HS-5 (cell line): ENCODE measurements around the gene LYRM9.
"Not testable (repeated sequence)": the region's sequence is repeated elsewhere in the genome, so short reads cannot be mapped to it uniquely, and the experiment has no call there.

Experiments used
- DNase-seq: peaks from one replicate; pipeline ENCODE4 v3.0.0-alpha.2; 2012; ENCODE audit warnings: low read depth

LYRM9 gene

DNA sequence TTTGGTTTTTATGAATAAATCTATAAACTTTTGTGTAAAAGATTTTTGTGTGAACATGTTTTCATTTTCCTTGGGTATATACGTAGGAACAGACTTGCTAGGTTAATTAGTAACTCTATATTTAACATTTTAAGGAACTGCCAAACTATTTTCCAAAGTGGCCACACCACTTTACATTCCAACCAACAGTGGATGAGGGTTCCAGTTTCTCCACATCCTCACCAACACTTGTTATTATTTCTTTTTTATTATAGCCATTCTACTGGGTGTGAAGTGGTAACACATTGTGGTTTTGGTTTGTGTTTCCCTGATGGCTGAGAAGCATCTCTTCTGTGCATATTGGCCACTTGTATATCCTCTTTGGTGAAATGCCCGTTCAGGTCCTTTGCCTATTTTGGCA lies 20.0 kb downstream of the LYRM9 start:
- no peak for DNase-seq

DNA sequence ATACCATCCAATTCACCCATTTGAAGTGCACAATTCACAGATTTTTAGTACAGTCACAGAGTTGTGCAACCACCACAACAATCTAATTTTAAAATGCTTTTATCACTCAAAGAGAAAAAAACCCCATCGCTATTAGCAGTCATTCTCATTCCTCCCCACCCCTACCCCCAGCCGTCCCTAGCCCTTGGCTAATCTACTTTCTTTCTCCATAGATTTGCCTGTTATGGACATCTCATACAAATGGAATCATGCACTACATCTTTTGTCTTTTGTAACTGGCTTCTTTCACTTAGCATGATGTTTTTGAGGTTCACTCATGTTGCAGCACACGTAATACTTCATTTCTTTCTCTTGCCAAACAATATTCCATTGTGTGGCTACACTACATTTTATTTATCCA lies 20.4 kb downstream of the LYRM9 start:
- DNase-seq = no peak

DNA sequence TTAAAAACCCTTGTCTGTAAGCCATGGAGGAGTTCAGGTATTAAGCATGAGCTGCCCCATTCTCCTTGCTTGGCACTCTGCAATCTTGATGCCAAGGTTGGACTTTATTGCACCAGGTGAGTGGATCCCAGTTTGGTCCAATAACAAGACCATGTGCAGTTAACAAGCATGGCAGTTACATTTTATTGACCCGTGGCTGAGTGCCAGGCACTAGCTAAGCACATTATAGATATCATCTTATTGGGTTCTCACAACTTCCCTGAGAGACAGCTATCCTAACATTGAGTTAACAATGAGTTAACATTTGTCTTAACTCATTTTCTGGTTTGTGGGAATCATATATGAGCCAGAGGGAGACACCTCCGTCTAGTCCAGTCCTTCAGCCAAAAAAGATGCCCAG lies 21.8 kb downstream of the LYRM9 start:
- no peak for DNase-seq

DNA sequence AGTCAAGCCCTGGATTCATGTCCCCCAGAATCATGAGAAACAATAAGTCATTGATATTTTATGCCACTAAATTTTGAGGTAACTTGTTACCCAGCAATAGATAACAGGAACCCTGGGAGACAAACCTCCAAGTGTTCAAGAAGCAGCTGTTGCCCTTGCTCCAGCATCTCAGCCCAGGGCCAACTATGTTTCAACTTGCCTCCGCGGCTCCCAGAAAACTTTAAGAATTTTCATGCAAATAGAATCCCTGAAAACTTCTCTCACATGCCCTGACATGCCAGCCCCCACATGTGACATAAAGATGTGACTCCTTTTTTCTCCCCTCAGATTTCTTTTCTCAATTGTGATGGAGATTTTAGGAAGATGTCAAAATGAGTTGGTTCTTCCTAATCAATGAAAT lies 22.8 kb downstream of the LYRM9 start:
- no peak for DNase-seq

DNA sequence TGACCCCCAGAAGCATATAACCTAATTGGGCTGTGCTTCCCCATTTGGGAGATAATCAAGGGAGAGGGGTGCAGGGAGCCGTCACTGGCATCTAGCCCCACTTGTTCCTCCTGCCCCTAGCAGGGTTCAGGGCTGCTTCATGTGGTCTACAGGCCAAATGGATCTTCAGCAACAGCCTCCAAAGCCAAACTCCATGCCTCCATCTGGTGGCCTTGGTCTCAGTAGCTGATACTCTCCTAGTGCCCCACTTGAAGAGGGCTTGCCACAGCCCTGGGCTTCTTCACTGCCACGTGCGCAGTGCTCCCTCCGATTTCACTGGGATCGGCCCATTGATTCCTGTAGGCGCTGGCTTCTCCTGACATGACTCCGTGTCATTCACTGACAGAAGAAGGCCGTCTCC lies 24.6 kb downstream of the LYRM9 start:
- no peak for DNase-seq

DNA sequence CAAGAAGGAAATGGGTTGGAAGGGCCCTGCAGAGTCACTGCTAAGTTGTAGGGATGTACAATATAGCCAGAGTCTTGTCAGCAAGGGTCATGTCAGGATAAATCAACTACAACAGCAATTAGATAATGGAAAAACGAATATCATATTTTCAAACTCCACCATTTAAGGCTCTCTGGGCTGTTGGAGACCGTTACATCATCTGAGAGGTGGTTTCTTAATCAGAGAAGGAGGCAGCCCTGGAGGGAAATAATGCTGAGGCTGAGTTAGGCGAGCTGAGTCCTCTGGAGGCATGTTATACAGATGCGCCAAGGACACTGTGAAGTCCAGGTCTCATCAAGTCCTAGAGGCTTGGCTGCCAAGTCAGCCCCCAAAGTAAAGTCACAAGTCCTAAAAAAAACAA lies 30.3 kb downstream of the LYRM9 start:
- DNase-seq = no peak

DNA sequence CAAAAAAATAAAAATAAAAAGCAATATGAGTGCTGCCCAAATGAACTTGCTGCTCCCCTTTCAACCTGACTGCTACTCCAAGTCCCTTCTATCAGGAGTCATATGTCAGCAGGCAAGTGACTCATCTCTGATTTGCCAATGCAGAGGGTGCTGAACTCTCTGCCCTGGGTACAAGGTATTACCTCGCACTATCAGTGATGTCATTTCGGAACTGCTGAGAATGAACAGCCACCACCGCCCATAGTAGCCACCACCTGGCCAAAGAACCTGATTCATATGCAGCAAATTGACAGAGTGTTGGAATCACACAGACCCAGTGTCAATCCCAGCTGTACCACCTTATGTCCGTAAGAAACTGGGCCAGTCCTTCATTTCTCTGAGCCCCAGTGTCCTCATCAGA lies 31.2 kb downstream of the LYRM9 start:
- no peak for DNase-seq

DNA sequence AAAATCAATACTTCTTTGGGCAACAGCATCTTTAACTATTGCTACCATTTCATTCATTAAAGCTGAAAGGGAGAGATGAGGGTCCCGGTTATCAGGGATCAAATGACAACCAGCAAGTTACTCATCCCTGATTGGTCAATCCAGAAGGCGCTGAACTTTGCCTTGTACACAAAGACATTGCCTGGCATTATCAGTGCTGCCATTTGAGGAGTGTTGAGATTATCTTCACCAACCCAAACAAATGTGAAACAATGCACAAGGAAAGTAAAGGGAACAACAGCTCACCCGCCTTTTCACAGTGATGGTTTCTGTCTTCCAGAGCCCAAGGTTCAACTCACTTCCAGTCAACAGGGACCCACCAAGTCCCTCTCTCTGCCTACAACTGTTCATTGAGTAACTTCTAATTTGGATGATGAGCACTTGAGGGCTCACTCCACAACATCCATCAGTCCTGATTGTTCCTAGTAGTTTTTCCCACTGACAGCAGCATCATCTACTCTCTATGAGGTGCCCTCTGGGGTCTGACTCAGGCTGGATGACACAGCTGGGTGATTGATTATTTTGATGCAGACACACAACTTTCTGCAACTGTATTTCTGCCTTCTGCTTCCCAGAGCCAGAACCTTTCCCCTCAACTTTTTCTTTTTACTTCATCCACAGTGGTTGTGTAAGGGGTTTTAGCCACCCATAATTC lies 32.0 kb downstream of the LYRM9 start:
- DNase-seq = no peak

DNA sequence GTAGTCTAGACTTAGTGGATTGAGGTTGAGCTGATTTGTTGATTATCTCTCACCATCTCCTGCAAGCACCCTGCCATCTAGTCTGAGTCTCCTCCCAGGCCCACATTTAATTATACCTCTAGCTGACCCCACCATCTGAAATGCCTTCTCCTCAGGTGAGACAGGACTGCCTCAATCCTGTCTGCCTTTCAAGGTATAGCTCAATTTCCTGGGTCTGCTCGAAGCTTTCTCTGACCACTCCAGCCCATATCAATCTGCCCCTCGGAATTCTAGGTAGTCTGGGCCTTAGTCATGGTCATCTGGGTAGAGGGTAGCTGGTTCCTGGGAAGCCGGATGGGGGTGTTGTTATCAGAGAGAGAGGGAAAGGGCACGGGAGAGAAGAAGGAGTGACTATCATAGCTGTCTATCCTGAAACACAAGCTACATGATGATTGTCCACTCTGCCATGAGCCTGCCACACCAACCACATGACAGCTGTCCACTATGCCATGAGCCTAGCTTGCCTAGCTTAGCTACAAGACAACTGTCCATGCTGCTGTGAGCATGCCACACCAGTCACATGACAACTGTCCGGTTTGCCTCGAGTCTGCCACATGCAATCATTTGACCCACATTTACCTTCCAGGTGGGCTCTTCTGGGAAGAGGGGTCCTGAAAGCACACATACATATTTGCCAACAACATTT lies 34.4 kb downstream of the LYRM9 start:
- no peak for DNase-seq

DNA sequence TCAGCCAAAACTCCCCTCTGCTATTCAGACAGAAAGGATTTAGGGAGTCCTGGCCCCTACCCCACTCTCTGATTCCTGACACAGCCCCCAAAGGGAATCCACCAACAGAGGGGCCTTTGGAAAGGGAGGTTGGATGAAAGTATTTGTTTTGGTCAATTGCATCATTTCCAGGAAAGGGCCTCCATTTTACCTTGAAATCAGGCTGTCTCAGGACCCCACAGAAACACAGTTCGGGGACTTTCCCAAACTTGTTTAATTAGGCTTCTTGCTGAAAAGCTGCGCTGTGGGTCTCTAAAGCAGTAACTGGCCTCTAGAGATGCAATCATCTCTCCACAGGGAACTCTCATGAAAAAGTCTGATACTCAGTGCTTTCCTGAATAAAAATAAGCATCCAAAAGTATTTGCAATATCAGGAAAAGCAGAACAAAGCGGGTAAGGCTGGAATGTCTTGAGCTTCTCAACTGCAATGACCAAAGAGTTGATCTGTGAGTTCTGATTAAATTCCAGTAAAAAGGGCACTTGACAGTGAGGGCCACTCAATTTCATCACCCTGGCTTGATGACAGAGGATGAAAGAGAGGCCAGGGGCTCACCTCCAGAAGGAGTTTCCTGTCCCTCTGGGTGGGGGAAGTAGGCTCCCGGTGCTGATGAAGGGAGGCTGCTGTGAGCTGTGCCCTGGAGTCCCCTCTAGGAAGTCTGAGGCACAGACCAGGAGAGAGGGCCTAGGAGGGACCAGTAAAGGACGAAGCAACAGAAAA lies 36.3 kb downstream of the LYRM9 start:
- DNase-seq = no peak

DNA sequence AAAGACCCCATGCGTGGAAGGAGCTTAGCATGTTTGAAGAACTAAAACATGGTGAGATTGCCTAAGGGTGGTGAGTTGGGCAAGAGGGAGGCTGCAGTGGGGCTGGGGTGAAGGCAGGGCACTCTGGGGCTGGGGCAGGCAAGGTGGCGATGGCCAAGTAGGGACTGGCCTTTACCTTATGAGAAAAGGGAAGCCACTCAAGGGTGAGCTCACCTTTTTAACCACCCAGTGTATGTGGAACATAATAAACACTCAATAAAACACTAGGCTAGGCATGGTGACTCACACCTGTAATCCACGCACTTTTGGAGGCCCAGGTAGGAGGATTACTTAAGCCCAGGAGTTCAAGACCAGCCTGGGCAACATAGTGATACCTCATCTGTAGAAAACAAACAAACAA lies 37.7 kb downstream of the LYRM9 start:
- no peak for DNase-seq

DNA sequence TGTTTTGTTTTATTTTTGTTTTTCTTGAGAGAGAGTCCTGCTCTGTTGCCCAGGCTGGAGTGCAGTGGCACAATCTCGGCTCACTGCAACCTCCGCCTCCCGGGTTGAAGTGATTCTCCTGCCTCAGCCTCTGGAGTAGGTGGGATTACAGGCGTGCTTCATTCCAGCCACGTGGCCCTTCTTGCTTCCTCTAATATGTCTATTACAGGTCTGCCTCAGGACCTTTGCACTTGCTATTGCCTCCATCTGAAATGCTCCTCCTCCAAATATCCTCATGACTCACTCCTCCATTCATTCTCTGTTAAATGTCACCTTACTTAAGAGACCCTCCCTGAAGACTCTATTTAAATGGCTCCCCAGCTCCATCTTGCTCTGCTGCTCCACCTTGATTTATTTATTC lies 39.0 kb downstream of the LYRM9 start:
- DNase-seq = no peak

DNA sequence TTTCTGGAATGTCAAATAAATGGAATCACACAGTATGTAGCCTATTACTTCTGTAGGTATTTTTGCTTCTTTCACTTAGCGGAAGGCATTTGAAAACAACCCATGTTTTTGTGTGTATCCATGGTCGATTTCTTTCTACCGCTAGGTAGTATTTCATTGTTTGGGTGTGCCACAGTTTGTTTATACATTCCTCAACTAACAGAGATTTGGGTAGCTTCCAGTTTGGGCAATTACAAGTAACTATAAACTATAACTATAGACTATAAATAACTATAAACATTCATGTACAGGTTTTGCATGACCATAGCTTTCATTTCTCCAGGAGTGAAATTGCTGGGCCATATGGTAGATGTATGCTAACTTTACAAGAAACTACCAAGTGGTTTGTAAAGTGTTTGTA lies 40.1 kb downstream of the LYRM9 start:
- DNase-seq = no peak

DNA sequence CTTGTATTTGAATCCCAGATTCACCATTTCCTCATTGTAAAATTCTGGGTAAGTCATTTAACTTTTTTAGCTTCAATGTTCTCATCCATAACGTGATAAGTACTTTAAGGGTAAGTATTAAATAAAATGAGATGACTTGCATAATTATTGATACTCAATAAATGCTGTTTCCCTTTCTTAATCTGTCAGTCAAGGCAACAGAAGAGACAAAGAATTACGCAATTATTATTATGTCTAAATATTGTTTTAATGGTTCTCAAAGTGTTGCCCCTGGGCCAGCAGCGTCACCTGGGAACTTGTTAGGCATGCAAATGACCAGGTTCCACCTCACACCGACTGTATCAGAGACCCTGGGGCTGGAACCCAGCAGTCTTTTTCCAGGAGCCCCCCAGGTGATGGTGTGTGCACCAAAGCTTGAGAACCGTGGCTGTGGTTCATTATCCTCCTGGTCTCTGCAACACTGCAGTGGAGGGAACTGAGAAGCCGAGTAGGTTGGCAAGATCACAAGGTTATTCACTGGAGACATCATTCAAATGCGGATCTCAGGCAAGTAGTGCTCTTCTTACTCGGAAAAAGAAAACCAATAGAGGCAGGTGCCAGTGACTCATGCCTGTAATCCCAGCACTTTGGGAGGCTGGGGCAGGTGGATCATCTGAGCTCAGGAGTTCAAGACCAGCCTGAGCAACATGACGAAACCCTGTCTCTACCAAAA lies 43.5 kb downstream of the LYRM9 start:
- no peak for DNase-seq

DNA sequence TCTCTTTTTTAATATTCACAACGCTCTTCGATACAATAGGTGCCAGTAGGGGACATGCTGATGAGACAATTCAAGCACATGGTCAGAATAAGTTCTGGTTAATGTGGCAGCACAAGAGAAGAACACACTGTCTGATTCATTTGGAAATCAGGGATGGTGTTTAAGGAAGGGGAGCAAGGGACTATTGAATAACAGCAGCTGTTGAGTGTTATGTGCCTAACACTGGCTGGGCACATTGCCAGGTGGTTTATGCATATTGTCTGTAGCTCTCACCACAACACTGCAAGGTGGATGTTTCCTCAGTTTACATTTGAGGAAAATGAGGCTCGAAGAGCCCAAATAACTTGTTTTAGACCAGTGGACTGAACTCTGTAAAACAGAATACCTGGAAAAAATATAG lies 44.2 kb downstream of the LYRM9 start:
- DNase-seq = no peak

DNA sequence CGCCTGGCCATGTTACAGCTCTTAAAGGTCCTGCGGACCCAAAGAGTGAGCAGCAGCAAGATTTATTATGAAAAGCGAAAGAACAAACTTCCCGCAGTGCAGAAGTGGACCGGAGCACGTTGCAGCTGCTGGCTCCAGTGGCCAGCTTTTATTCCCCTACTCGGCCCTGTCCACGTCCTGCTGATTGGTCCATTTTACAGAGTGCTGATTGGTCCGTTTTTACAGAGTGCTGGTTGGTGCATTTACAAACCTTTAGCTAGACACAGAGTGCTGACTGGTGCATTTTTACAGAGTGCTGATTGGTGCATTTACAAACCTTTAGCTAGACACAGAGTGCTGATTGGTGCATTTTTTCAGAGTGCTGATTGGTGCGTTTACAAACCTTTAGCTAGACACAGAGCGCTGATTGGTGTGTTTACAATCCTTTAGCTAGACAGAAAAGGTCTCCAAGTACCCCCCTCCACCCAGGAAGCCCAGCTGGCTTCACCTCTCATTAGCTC lies 46.3 kb downstream of the LYRM9 start:
- not testable (repeated sequence) for DNase-seq

DNA sequence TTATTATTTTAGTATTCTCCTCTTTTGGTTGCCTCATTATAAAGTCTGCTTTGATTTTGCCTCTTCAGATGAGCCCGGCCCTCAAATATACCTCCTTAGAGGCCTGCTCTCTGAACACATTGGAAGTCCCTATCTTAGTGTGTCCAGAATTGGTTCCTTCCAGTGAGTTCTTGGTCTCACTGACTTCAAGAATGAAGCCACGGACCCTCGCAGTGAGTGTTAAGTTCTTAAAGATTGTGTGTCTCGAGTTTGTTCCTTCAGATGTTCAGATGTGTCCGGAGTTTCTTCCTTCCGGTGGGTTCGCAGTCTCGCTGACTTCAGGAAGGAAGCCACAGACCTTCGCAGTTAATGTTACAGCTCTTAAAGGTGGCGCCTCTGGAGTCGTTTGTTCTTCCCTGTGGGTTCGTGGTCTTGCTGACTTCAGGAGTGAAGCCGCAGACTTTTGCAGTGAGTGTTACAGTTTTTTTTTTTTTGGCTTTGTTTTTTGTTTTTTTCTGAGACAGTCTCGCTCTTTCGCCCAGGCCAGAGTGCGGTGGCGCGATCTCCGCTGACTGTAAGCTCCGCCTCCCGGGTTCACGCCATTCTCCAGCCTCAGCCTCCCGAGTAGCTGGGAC lies 47.0 kb downstream of the LYRM9 start:
- no peak for DNase-seq

DNA sequence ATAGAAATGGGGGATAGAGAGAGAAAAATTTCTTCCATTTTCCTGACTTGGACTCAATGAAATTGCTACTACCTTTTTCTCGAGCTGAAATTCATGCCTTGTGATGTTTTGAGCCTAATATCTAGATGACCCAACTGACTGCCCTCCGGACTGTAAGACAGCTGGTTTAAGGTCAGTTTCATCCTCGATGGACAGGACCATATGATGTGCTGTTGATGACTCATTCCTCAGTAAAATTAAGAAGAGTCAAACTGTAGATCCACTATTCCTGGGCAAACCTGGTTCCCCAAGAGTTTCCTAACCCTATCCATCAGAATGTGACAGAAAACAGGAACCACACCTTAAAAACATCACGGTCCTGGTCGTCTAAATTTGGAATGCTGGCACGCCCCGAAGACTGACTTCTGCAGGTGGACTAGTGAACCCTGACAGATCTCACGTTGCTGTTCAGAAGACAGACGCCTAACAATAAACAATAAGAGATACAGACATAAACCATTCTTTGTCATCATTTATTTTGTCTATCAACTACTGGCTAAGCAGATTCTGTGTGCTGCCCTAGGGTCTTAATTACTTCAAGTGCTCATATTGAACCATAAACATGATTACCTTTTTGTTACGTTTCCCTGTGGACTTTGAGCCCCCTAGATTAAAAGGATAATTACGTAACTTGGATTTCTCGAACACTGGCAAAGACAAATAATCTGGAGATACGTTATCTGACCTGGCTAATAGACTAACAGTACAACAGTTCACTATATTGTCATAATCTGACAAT lies 47.7 kb downstream of the LYRM9 start:
- no peak for DNase-seq

DNA sequence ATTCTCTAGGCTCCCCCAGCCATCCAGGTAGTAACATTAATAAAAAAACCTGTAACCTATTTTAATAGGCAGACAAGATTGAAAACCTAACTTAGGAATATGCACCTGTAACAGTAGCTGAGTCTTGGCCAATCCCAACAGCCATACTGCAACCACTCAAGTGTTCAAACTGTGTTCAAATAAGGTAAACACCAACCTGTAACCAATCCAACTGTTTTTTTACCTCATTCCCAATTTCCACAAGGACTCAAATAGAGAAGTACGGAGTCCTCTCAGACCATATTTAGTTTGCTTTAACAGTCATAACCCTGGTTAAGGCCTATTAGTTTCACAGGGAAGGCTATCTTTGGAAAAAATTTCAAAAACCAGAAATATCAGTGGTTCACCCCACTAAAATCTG lies 52.5 kb downstream of the LYRM9 start:
- DNase-seq = no peak

DNA sequence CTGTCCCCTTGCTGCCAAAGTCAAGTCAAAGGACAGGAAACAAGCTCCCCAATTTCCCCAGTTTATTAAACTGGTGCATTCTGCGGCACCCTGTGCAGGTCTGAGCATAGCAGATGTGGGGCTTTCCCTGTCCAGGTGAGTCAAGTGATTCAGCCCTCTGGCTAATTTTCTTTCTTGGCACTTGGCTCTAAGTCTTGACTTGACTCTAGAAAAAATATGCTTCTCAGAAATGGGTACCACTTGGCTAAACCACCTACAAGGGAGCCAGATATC lies 52.8 kb downstream of the LYRM9 start:
- DNase-seq = not testable (repeated sequence)

DNA sequence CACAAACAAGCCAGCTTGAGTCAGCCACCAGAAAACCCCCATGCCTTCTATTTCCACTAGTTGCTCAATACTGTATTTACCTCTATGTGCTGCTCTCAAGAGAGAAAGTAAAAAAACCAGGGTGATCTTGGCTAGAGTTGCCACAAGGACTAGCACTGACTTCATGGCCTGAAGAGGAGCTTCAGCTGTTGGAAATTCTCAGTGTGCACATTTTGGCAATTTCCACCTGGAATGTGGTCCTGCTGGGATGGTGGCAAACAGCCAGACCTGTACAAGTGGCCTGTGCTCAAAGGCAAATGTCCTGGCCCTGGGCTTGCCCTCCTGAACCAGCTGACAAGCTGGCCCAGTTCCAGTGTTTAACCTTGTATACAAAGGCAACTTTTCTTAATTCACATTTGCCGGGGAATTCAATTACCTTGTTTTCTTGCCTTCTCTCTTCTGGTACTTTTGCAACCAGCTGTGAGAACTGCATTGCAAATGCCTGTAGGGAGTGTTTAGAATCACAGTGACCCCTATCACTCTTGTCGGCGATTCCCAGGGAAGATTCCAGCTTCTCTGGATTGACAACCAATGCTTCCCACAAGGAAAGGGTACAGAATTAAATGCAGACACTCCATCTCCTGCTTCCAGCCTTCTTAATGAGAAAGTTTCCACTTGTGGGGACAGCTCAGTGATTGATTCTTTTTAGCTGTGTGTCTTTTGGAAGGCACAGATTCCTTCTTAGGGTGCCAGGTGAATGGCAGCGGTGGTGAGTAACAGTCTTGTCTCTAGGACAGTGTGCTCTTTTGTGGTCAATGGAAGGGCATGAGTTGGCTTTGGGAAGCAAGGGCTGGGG lies 53.4 kb downstream of the LYRM9 start:
- DNase-seq = not testable (repeated sequence)
